Suprapubic skin (tissue), 3 donors: ENCODE data around the gene PRR3.

ENCODE experiments used
- POLR2A ChIP-seq, 2 donors: fragments of 450-650 bp; IDR thresholded peaks; one replicate each; pipeline ENCODE4 v1.6.1; 2017; ENCODE audit warnings: antibody characterized with exemption in 2 of 2, mild to moderate bottlenecking in 2 of 2, moderate library complexity in 2 of 2
- TF ChIP-seq, protein P1 (sequence below), 2 donors: fragments of 200-600 bp in 1 of 2; fragments of 450-650 bp in 1 of 2; sonication (generic) in 1 of 2; IDR thresholded peaks; one replicate each; pipeline ENCODE4 v1.5.1; 2016 to 2019; ENCODE audit warnings: antibody characterized with exemption in 2 of 2, mild to moderate bottlenecking in 1 of 2, moderate library complexity in 1 of 2

GRCh38 chr6:30592287-30592686 is 35.2 kb downstream of the PRR3 start:
- TF ChIP-seq, protein P1, sequence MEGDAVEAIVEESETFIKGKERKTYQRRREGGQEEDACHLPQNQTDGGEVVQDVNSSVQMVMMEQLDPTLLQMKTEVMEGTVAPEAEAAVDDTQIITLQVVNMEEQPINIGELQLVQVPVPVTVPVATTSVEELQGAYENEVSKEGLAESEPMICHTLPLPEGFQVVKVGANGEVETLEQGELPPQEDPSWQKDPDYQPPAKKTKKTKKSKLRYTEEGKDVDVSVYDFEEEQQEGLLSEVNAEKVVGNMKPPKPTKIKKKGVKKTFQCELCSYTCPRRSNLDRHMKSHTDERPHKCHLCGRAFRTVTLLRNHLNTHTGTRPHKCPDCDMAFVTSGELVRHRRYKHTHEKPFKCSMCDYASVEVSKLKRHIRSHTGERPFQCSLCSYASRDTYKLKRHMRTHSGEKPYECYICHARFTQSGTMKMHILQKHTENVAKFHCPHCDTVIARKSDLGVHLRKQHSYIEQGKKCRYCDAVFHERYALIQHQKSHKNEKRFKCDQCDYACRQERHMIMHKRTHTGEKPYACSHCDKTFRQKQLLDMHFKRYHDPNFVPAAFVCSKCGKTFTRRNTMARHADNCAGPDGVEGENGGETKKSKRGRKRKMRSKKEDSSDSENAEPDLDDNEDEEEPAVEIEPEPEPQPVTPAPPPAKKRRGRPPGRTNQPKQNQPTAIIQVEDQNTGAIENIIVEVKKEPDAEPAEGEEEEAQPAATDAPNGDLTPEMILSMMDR (IDR thresholded peaks at IDR 0.05): no peak
- TF ChIP-seq POLR2A (IDR thresholded peaks at IDR 0.05): no peak
